Smooth muscle cell of the coronary artery (primary cell): ENCODE results near the gene AMY2A. TPM values are rescaled to one million over a fixed set of nuclear protein-coding genes. Genes with fewer than 3 reads are reported as not detected.

Experiments used
- total RNA-seq: library from RNA; depleted of rRNA; stranded (reverse); fragments of >200 nt; gene quantifications from 2 replicates; pipeline ENCODE4 v1.2.3, GENCODE V29; 2014; ENCODE audit warnings: low replicate concordance

AMY2A gene
- not detected in 2 replicates for total RNA-seq

DNA sequence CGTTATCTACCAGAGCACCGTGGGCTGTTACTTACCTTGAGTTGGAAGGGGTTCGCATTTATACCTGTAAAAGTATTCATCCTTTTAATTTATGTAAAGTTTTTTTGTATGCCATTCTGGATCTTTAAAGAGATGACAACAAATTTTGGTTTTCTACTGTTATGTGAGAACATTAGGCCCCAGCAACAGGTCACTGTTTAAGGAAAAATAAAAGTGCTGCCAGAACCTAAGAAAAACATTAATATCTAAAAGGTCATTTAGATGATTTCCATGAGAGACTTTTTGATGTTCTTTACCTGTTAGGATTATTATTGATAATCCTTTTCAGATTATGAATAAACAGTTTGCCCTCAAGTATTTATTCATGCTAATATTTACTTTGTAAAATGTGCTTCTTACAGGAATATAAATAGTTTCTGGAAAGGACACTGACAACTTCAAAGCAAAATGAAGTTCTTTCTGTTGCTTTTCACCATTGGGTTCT, at the start of gene AMY2A:
AMY2A (plus strand) TSS at position 434 of the 484 bp plus-strand sequence; CDS start at position 448, 14 bp downstream.

DNA sequence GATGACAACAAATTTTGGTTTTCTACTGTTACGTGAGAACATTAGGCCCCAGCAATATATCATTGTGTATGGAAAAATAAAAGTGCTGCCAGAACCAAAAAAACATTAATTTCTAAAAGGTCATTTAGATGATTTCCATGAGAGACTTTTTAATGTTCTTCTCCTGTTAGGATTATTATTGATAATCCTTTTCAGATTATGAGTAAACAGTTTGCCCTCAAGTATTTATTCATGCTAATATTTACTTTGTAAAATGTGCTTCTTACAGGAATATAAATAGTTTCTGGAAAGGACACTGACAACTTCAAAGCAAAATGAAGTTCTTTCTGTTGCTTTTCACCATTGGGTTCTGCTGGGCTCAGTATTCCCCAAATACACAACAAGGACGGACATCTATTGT, 45.9 kb upstream of the AMY2A start, which contains the start of gene AMY2B:
AMY2B (plus strand) TSS at position 301 of the 400 bp plus-strand sequence; CDS start at position 315, 14 bp downstream.

DNA sequence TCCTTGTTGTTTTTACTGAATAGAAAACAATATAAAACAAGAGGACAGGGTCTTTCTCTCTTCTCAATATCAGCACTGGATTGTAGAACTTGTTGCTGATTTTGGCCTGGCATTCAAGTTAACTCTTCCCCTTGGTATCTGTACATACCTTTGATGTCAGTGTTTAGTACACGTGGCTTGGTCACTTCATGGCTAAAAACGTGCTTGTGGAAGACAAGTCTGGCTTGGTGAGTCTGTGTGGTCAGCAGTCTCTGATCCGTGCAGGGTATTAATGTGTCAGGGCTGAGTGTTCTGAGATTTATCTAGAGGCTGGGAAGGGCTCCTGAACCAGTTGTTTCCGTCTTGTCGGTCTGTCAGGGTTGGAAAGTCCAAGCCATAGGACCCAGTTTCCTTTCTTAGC, 38.2 kb downstream of the AMY2A start, which contains the start of gene AMY1A:
AMY1A (plus strand) TSS at position 301 of the 400 bp plus-strand sequence. CDS start 571 bp downstream, outside the sequence.

Other genes starting within 250 kb of the AMY2A start
- gene RNPC3, start 91.7 kb upstream of the AMY2A start, total RNA-seq = 1.9 and 2.7 TPM in 2 replicates
- 2.0 and 16.3 TPM in 2 replicates for gene AMY2B, start 45.8 kb upstream of the AMY2A start, total RNA-seq
- not detected in 2 replicates for gene AMY1A, start 38.3 kb downstream of the AMY2A start, total RNA-seq
- not detected in 2 replicates for gene AMY1B, start 78.8 kb downstream of the AMY2A start, total RNA-seq
- gene AMY1C, start 132.5 kb downstream of the AMY2A start, total RNA-seq = not detected in 2 replicates